OCI-LY3 (cell line): ENCODE results near the gene CCDC85A.

ENCODE experiments used
- H2AFZ ChIP-seq: fragments of 200-600, 300-600 bp; shearing (Covaris generic); 2 replicates; pipeline ENCODE4 v1.6.0; 2014; ENCODE audit warnings: antibody characterized with exemption, low read depth, low read length
- H3K27ac ChIP-seq: fragments of 200-600, 300-600 bp; sonication (generic); 2 replicates; pipeline ENCODE4 v1.5.1; 2014; ENCODE audit warnings: mild to moderate bottlenecking, low read length, moderate library complexity, mixed read lengths
- H3K27me3 ChIP-seq: fragments of 200-600, 300-600 bp; sonication (generic); 2 replicates; pipeline ENCODE4 v1.6.1; 2014; ENCODE audit warnings: low read depth, low read length, mixed read lengths
- H3K36me3 ChIP-seq: fragments of 200-600, 300-600 bp; sonication (generic); replicated peaks from 2 replicates; pipeline ENCODE3; 2014; ENCODE audit warnings: low read depth, low read length, mixed read lengths
- H3K4me1 ChIP-seq: fragments of 300-600, 200-600 bp; sonication (generic); 2 replicates; pipeline ENCODE4 v1.6.1; 2014; ENCODE audit warnings: low read length, mixed read lengths
- H3K4me2 ChIP-seq: fragments of 200-600, 300-600 bp; sonication (generic); 2 replicates; pipeline ENCODE4 v1.6.1; 2014; ENCODE audit warnings: low read length, mixed read lengths
- H3K4me3 ChIP-seq: fragments of 300-600, 200-600 bp; sonication (generic); 2 replicates; pipeline ENCODE4 v1.5.1; 2014; ENCODE audit warnings: antibody characterized with exemption, mild to moderate bottlenecking, low read length, moderate library complexity
- H3K79me2 ChIP-seq: fragments of 300-600, 200-600 bp; shearing (Covaris generic); 2 replicates; pipeline ENCODE4 v1.6.1; 2014; ENCODE audit warnings: mild to moderate bottlenecking, low read length, mixed read lengths
- H3K9ac ChIP-seq: fragments of 300-600, 200-600 bp; shearing (Covaris generic); 2 replicates; pipeline ENCODE4 v1.6.0; 2014; ENCODE audit warnings: mild to moderate bottlenecking, low read length, moderate library complexity
- H3K9me3 ChIP-seq: fragments of 200-600, 300-600 bp; shearing (Covaris generic); 2 replicates; pipeline ENCODE4 v1.6.1; 2014; ENCODE audit warnings: low read length, mixed read lengths; ENCODE audit not compliant: insufficient read depth
- H4K20me1 ChIP-seq: fragments of 200-600, 300-600 bp; sonication (generic); 2 replicates; pipeline ENCODE4 v1.6.1; 2016; ENCODE audit warnings: low read length, mixed read lengths; ENCODE audit not compliant: insufficient read depth
- CTCF ChIP-seq: fragments of 200-600, 300-600 bp; sonication (generic); IDR thresholded peaks from 2 replicates; pipeline ENCODE4 v1.5.1; 2014; ENCODE audit warnings: antibody characterized with exemption, low read length, low read depth
- EZH2phosphoT487 ChIP-seq: fragments of 200-600 bp; shearing (Covaris generic); IDR thresholded peaks from 2 replicates; pipeline ENCODE4 v1.6.1; 2018; ENCODE audit warnings: antibody characterized with exemption, mixed run types, low read depth

Gene CCDC85A

DNA sequence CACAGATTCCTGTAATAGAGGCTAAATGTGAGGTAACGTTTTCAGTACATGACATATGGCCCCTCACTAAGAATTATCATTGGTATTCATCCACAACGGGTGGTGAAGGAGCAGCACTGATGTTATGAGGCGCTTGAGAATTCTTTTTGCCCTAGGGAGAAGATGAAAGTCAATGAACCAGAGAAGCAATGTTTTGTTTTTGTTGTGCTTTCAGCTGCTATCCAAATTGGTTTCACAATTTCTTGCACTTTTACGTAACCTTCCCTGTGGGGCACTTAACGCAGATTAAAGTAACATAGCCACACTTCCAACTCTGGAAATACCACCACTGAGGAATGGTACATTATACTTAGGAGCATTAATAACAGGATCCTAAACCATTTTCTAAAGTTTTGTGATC, 13.3 kb upstream of the CCDC85A start:
- no peaks in the 10 kb centered on the region for H3K27me3 ChIP-seq
- no peaks in the 10 kb centered on the region for H4K20me1 ChIP-seq

GRCh38 chr2:56170988-56171387, 12.8 kb upstream of the CCDC85A start:
- Histone ChIP-seq H3K9ac (no peak overlapping the region), H3K36me3 (no peaks in the 10 kb centered on the region), H3K4me1 (no peaks in the 10 kb centered on the region), H3K79me2 (no peaks in the 10 kb centered on the region), H3K4me2 (no peak overlapping the region), H3K27me3 (no peaks in the 10 kb centered on the region), H4K20me1 (no peaks in the 10 kb centered on the region), H2AFZ (no peak overlapping the region), H3K9me3 (no peaks in the 10 kb centered on the region), H3K27ac (no peak overlapping the region), H3K4me3 (no peak overlapping the region)
- TF ChIP-seq EZH2phosphoT487 (no peak), CTCF (no peak)

More for the DNA sequence above, 13.3 kb upstream of the CCDC85A start:
- no peak overlapping the region for H3K4me2 ChIP-seq
- H3K79me2 ChIP-seq: no peaks in the 10 kb centered on the region
- no peaks in the 10 kb centered on the region for H3K9me3 ChIP-seq
- no peaks in the 10 kb centered on the region for H3K4me1 ChIP-seq
- no peak overlapping the region for H3K4me3 ChIP-seq
- no peak overlapping the region for H2AFZ ChIP-seq
- no peak overlapping the region for H3K27ac ChIP-seq
- no peak overlapping the region for H3K9ac ChIP-seq
- TF ChIP-seq CTCF (no peak), EZH2phosphoT487 (no peak)
- no peaks in the 10 kb centered on the region for H3K36me3 ChIP-seq

GRCh38 chr2:56175779-56176178, 8.0 kb upstream of the CCDC85A start:
- Histone ChIP-seq H3K79me2 (no peaks in the 10 kb centered on the region), H3K4me2 (no peak overlapping the region), H3K9me3 (no peaks in the 10 kb centered on the region), H3K27ac (no peak overlapping the region), H3K4me3 (no peak overlapping the region), H3K27me3 (no peaks in the 10 kb centered on the region), H3K4me1 (peaks cover 17% of the 10 kb centered on the region), H3K9ac (no peak overlapping the region), H2AFZ (no peak overlapping the region), H3K36me3 (no peaks in the 10 kb centered on the region), H4K20me1 (no peaks in the 10 kb centered on the region)
- no peak for TF ChIP-seq EZH2phosphoT487
- no peak for TF ChIP-seq CTCF

GRCh38 chr2:56177420-56178220, 6.2 kb upstream of the CCDC85A start:
- no peaks in the 10 kb centered on the region for H3K27me3 ChIP-seq
- TF ChIP-seq CTCF (no peak), EZH2phosphoT487 (no peak)
- no peaks in the 10 kb centered on the region for H3K9me3 ChIP-seq
- H3K79me2 ChIP-seq: no peaks in the 10 kb centered on the region
- no peak overlapping the region for H3K27ac ChIP-seq
- 0 out of 2 replicates have a peak overlapping the region, but pooled peaks have one; percentile 7 for H2AFZ ChIP-seq
- H3K36me3 ChIP-seq: no peaks in the 10 kb centered on the region
- H3K4me1 ChIP-seq: peaks cover 17% of the 10 kb centered on the region
- no peak overlapping the region for H3K4me3 ChIP-seq
- peak overlapping the region; percentile 44 for H3K4me2 ChIP-seq
- H3K9ac ChIP-seq: no peak overlapping the region
- H4K20me1 ChIP-seq: no peaks in the 10 kb centered on the region
